GM19468 (cell line): Measurements from ENCODE around the gene LDHD.
"Not testable (repeated sequence)": the region's sequence is repeated elsewhere in the genome, so short reads cannot be mapped to it uniquely, and the experiment has no call there.

ENCODE experiments used
- ATAC-seq: cut with Tn5 transposase; IDR thresholded peaks from one replicate; pipeline ENCODE4 v1.9.1; 2021; ENCODE audit warnings: mild to moderate bottlenecking, moderate library complexity, moderate number of reproducible peaks; ENCODE audit not compliant: unreplicated experiment; ENCODE audit errors: extremely low read depth

LDHD gene

DNA sequence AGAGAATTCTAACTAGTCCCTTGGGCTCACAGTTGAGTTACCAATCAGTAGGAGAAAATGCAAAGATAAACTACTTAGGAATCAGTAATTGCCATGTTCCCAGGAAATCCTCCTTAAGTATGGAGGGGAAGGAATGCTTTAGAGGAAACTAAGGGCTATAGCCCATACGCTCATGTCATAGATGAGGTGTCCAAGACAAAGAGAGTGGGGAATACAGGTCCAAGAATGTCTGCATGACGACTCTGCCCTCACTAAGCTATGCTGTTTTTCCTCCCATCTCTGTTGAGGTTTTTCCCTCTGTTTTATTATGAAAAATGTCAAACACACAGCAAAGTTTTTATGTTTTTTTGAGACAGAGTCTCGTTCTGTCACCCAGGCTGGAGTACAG lies 16.0 kb downstream of the LDHD start:
- ATAC-seq: no peak

DNA sequence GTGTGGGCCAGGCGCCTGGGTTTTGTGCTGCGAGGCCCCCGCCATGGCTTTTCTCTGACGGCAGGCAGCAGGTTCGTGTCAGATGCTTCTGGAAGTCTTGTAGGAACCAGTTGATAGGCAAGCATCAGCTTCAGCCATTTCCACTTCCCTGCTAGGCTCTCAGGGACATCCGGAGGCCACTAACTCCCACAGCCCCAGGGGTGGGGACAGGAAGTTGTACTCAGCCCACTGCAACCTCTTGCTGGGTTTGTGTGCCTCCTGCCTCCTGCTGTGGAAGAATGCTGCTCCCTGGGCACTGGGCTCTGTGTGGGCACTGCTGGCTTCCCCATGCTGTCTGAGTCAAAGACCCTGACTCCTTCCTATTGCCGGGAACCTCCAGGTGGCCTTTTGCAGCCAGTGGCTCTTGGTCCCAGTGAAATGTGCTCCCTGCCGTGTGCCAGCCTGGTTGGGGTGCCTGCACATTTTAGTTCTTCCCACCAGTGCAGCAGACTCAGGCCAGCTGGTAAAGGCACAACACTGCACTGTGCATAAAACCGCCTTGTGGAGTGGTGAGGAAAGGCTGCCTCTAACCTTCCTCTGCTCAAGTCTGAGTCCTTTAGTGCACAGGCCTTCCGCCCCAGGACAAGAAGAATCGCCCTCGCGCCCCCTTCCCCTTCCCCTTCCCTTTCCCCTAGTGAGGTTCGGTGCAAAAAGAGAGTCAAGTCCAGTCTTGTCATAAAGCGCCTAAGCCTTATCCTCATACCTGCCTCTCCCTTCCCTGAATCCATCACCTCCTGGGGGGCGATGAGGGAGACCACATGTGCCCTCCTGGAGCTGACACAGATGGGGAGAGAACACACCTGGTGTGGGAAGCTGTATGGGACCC lies 16.6 kb downstream of the LDHD start:
- no peak for ATAC-seq

DNA sequence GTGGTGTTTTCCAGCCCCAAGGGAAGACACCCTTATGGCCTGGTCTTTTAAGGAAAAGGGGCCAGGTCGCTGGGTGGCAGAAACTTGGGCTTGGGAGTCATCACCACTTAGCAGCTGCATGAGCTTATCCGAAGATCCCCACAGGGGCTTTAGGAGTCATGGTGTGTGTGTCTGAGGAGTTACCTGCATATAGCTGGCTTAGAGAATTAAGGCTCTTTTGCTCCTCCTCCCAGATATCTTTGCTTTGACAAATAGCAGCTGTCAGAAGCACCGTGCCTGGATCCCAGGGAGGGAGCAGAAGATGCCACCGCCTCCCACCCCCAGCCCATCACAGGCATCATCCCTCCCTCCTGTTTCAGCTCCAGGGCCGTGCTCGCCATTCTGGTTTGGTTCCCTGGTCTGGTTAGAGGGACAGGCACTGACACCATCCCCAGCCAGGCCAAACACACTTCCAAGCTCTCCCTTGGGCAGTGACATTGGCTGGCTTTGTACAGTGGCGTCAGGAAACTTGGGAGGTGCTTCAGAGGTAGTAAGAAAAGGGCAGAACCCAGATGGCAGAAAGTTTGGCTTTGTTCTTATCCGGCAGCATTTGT lies 17.4 kb downstream of the LDHD start:
- no peak for ATAC-seq

DNA sequence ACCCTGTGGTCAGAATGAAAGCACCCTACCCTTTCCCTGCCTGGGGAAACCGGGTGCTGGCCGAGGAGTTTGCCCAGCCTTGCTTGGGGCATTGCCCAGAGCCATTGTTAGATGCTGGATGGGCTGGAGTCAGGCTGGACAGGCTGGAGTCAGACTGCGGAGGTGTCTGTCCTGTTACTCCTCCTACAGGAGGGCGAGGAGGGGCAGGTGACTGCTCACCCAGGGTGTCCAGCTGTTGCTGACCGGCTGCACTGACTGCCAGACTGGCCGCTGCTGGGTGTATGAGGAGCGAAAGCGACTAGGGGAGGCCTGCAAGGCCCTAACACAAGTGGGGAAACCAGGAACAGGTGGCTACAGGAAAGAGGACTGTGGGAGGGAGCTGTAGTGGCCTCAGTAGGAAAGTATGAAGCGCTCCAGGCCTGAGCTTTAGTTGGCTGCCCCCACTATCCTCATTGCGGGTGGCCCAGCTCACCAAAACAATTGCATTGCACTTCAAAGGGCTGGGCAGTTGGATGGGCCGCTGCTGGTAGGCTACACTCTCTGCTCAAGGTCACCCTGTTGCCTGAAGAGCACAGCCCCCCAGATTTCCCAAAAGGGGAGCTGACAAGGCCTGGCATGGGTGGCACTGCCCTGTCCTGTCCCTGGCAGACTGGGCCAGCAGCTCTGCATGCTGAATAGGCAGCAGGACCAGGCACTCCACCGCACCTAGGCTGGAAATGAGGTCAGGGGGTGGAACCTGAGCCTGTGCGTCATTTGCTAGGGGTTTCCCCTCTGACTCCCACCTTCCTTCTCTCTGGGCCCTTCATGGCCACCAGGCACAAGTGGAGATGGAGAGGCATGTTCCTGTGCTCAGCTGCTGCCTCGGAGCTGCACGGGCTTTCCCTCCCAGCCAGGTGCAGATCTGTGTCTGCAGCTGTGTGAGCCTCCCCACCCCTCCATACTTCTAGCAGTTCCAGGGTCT lies 18.4 kb downstream of the LDHD start:
- ATAC-seq: no peak

DNA sequence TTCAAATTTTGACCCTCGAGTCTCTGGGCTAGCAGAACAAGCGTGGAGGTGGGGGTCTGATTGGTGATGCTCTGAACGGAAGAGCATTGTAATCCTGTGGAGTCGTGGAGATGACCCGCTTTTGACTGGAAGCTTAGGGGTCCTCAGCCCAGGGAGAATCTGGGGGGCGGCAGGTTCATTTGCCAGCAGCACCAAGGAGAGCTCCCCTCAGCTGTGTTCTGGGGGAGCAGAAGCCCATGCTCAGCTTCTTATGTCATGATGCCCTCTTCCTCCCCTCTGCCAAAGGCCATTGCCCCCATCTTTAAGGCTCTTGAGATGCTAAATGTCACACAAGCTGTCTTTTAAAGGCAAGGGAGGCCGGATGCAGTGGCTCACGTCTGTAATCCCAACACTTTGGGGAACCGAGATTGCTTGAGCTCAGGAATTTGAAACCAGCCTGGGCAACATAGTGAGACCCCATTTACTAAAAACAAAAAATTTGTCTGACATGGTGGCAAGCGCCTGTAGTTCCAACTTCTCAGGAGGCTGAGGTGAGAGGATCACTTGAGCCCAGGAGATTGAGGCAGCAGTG lies 19.3 kb downstream of the LDHD start:
- ATAC-seq: no peak

- no peak for ATAC-seq
Observed at GRCh38 chr16:75096656-75097055, 19.9 kb downstream of the LDHD start.

GRCh38 chr16:75095204-75095621 lies 21.4 kb downstream of the LDHD start:
- no peak for ATAC-seq

DNA sequence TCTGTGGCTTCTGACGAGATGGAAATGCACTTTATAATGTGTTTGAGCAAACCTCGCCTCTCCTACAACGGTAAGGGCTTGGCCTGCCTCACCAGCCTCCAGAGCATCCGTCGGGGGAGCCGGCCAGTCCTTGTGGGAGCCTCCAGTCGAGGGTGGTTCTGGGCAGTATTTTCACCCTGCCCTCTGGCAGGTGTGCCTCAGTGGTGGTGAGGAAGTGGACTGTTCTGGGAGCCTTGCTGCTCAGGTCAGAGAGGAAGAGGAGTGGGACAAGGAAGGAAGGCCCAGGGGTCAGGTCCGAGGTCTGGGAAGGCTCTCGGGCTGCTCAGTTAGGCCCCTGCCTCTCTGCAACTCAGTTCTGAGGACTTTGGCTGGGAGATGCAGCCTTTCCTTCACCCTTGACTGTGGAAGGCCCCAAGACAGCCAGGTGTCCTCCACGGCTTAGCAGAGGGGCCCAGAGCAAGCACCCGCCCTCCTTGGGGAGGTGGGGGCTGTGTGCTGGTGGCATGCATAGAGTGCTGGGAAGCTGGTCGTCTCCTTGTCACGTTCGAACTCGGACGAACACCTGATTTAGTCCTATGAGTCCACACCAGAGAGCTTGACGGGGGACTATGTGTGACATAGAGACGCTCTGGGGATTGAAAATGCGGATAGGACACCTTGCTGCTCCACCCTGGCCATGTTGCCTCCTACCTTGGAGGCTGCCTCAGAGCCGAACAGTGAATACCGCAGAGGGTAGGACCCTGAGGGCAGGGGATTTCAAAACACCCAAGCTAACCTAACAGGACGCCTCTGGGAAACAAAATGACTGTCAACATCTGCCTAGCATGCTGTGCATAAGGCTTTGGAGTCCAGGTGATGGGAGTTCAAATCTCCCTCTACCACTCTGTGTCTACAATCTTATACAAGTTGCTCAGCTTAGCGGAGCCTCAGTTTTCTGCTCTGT lies 22.7 kb downstream of the LDHD start:
- no peak for ATAC-seq

- ATAC-seq: no peak
Observed at GRCh38 chr16:75092777-75093176, 23.8 kb downstream of the LDHD start.

DNA sequence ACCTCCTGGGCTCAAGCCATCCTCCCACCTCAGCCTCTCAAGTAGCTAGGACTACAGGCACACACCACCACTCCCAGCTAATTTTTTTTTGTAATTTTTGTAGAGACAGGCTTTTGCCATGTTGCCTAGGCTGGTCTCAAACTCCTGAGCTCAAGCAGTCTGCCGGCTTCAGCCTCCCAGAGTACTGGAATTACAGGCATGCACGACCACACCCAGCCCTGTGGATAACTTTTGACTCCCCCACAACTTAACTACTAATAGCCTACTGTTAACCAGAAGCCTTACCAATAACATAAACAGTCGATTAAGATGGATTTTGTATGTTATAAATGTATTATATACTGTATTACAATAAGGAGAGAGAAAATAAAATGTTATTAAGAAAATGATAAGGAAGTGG lies 25.0 kb downstream of the LDHD start:
- ATAC-seq: not testable (repeated sequence)

GRCh38 chr16:75090899-75091298 lies 25.7 kb downstream of the LDHD start:
- not testable (repeated sequence) for ATAC-seq

DNA sequence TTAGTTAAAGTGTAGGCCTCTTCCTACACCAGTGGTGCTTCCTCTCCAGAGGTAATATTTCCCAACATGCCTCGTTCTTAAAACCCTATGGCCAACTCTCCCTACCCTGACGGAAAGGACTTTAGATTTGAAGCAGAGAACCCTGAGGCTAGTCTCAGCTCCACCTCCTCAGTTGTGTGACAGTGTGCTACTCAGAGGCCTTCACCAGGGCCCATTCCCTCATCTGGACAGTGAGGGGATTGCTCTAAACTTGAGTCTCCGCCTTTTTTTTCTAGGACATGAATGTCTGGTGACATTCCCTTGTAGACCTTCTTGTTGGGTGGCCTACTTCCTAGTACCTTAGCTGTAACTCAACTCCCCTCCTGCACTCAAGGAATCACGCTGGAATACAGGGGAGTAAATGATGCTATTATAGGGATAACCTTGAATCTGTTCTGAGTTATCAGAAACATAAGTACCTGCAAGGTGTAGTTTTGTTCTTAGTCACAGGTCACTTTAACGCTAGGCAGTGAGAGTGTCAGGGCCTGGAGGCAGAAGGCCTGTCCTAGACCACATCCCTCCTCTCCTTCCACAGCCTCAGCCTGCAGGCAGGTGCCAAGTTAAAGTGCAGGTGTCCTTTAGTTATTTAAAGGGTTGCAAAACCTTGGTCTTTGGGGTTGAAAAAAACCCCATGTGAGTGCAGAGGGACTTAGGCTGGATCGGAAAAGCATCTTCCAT lies 26.9 kb downstream of the LDHD start:
- ATAC-seq: no peak

DNA sequence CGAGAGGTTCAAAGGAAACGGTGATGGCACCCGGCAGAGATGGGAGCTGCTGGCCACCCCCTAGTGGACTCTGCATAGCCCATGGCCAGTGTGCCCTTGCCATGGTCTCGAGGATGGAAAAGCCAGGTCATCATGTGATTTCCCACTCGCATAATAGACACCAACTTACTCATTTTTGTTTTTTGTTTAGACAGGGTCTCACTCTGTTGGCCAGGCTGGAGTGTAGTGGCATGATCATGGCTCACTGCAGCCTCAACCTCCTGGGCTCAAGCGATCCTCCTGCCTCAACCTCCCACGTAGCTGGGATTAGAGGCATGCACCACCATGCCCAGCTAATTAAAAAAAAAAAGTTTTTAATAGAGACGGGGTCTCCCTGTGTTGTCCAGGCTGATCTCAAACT lies 27.6 kb downstream of the LDHD start:
- ATAC-seq: no peak

- no peak for ATAC-seq
Observed at GRCh38 chr16:75088216-75088615, 28.4 kb downstream of the LDHD start.

- ATAC-seq: no peak
Observed at GRCh38 chr16:75087375-75087979, 29.1 kb downstream of the LDHD start.

GRCh38 chr16:75086688-75087374 lies 29.7 kb downstream of the LDHD start:
- no peak for ATAC-seq

GRCh38 chr16:75086281-75086680 lies 30.3 kb downstream of the LDHD start:
- no peak for ATAC-seq

DNA sequence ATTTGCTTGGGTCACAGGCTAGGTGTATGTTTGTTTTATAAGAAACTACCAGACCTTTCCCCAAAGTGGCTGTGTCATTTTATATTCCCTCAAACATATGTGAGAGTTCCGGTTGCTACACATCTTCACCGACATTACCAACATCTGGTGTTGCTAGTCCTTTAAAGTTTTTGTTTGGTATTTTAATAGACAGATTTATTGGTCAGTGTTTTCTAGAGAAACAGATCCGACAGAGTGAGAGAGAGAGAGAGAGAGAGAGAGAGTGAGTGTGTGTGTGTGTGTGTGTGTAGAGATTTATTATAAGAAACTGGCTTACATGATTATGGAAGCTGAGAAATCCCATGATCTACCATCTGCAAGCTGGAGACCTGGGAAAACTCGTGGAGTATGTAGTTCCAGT lies 31.0 kb downstream of the LDHD start:
- ATAC-seq: no peak
